ENCODE results near the gene TRIM63. TPM values are rescaled to one million over a fixed set of nuclear protein-coding genes. Genes with fewer than 3 reads are reported as not detected.

TRIM63 gene
- total RNA-seq, 4 donors from 2014 or later, result 0.39 to 1.5 TPM; not detected in 2

- intact Hi-C loops (cut with DNase I), result no loop called here
- no peaks in the 10 kb centered on the region for H3K9me3 ChIP-seq
- DNase-seq, result no peak
- H3K27me3 ChIP-seq, result no peaks in the 10 kb centered on the region
- no peaks in the 10 kb centered on the region for H3K36me3 ChIP-seq
- no peak overlapping the region for H3K27ac ChIP-seq
- no peaks in the 10 kb centered on the region for H3K4me1 ChIP-seq
- no peak overlapping the region for H3K4me3 ChIP-seq (replicated peaks in 1 of 3)
- TF ChIP-seq POLR2A (IDR thresholded peaks at IDR 0.05), result no peak
- TF ChIP-seq CTCF (IDR thresholded peaks at IDR 0.05), result no peak
- 92 to 96% methylated on average over 2 of the region's 2 CpGs for WGBS, 2 donors
Observed at GRCh38 chr1:26014179-26014578, 53.3 kb downstream of the TRIM63 start.

- DNase-seq, result no peak
- Histone ChIP-seq H3K9me3 (no peaks in the 10 kb centered on the region), H3K27ac (no peak overlapping the region), H3K27me3 (no peaks in the 10 kb centered on the region), H3K4me1 (no peaks in the 10 kb centered on the region), H3K36me3 (no peaks in the 10 kb centered on the region), H3K4me3 (replicated peaks in 1 of 3) (no peak overlapping the region)
- TF ChIP-seq POLR2A (IDR thresholded peaks at IDR 0.05) (no peak), CTCF (IDR thresholded peaks at IDR 0.05) (no peak)
- intact Hi-C loops (cut with DNase I), result no loop called here
- WGBS, 2 donors, result 59% methylated on average over 3 of the region's 3 CpGs
Observed at GRCh38 chr1:26012864-26013263, 54.6 kb downstream of the TRIM63 start.

DNA sequence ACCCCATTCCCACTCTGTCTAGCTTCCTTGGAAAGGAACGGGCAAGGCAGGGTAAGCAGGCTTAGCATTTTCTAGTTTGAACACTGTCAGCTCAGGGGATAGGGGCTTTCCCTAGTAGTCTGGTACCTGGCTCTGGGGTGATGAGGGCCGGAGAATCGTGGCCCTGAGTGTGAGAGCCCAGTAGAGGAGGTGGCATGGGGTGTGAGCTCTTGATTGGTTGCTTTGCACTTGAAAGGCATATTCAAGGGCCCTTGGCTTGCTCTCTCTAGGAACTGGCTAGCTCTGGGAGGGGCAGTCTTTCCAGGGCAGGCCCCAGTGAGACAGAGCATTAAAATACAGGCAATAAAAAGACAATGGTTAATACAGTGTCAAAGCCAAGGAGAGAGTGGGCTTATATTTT is 56.6 kb downstream of the TRIM63 start:
- DNase-seq, result peak in 1 of 2 donors; percentile 21
- Histone ChIP-seq H3K36me3 (no peaks in the 10 kb centered on the region), H3K27ac (no peak overlapping the region), H3K27me3 (no peaks in the 10 kb centered on the region), H3K4me3 (replicated peaks in 1 of 3) (no peak overlapping the region), H3K4me1 (no peaks in the 10 kb centered on the region), H3K9me3 (no peaks in the 10 kb centered on the region)
- WGBS, 2 donors, result 46 to 59% methylated on average over 3 of the region's 3 CpGs
- TF ChIP-seq POLR2A (IDR thresholded peaks at IDR 0.05) (no peak), CTCF (IDR thresholded peaks at IDR 0.05) (no peak)
- intact Hi-C loops (cut with DNase I), result no loop called here

GRCh38 chr1:26009796-26010447 is 57.5 kb downstream of the TRIM63 start:
- no peak overlapping the region for H3K4me3 ChIP-seq (replicated peaks in 1 of 3)
- intact Hi-C loops (cut with DNase I), result no loop called here
- no peaks in the 10 kb centered on the region for H3K4me1 ChIP-seq
- no peaks in the 10 kb centered on the region for H3K36me3 ChIP-seq
- H3K9me3 ChIP-seq, result no peaks in the 10 kb centered on the region
- H3K27me3 ChIP-seq, result no peaks in the 10 kb centered on the region
- peak in 1 of 6 experiments; percentile 8 for TF ChIP-seq CTCF (IDR thresholded peaks at IDR 0.05)
- TF ChIP-seq POLR2A (IDR thresholded peaks at IDR 0.05), result no peak
- WGBS, 2 donors, result 54 to 76% methylated on average over 6 of the region's 6 CpGs
- no peak for DNase-seq
- H3K27ac ChIP-seq, result no peak overlapping the region

GRCh38 chr1:26006710-26007109 is 60.7 kb downstream of the TRIM63 start:
- no peak overlapping the region for H3K4me3 ChIP-seq (replicated peaks in 1 of 3)
- H3K27ac ChIP-seq, result no peak overlapping the region
- 91 to 95% methylated on average over 16 of the region's 16 CpGs for WGBS, 2 donors
- no peak for DNase-seq
- intact Hi-C loops (cut with DNase I), result no loop called here
- peaks cover 0 to 10% of the 10 kb centered on the region in 2 donors for H3K4me1 ChIP-seq
- no peaks in the 10 kb centered on the region for H3K9me3 ChIP-seq
- H3K27me3 ChIP-seq, result no peaks in the 10 kb centered on the region
- TF ChIP-seq CTCF (IDR thresholded peaks at IDR 0.05) (no peak), POLR2A (IDR thresholded peaks at IDR 0.05) (no peak)
- no peaks in the 10 kb centered on the region for H3K36me3 ChIP-seq
